Endothelial cell of umbilical vein (primary cell): ENCODE results near the gene EYS. TPM values are rescaled to one million over a fixed set of nuclear protein-coding genes. Genes with fewer than 3 reads are reported as not detected.

Experiments used
- BruUV-seq: library from RNA; stranded (reverse); fragments of 400-500 nt; replicated peaks from 2 replicates; lab custom pipeline; 2021; lab: Mats Ljungman, UMichigan
- CTCF ChIA-PET: fragments of 300-600, 350-600 bp; sonication (Branson Sonifier 250); formaldehyde crosslinking; loops from one replicate; lab custom pipeline; 2021; ENCODE audit warnings: antibody characterized with exemption, inconsistent platforms; lab: Charles Lee
- POLR2A ChIA-PET: fragments of 300-600, 350-600 bp; sonication (Branson Sonifier 250); formaldehyde crosslinking; loops from one replicate; lab custom pipeline; 2021; ENCODE audit warnings: antibody characterized with exemption, inconsistent platforms; lab: Charles Lee
- DNase-seq: peaks from one replicate; pipeline ENCODE4 v3.0.0-alpha.2; 2011; ENCODE audit warnings: low read depth, low spot score
- FAIRE-seq: peaks from 2 replicates; lab custom pipeline; 2011; peaks lifted over from hg19 to GRCh38; lab: Jason Lieb, UNC
- H2AFZ ChIP-seq: 2 replicates; pipeline ENCODE4 v1.6.0; 2012; ENCODE audit warnings: low read depth, low read length, control low read depth, inconsistent platforms
- H3K27ac ChIP-seq: 2 replicates; pipeline ENCODE4 v1.5.1; 2011; ENCODE audit warnings: low read depth, mild to moderate bottlenecking, control low read depth, low read length, moderate library complexity; ENCODE audit not compliant: insufficient read depth
- H3K27me3 ChIP-seq, 2 experiments: 2 replicates each; pipeline versions ENCODE4 v1.6.0 to v1.6.1; 2011; ENCODE audit warnings: low read length in 2 of 2, mixed read lengths in 1 of 2; ENCODE audit not compliant: control insufficient read depth in 2 of 2, insufficient read depth in 2 of 2
- H3K36me3 ChIP-seq, 2 experiments: 2 replicates in 1 of 2; 3 replicates in 1 of 2; pipeline ENCODE4 v1.5.1; 2011; ENCODE audit warnings: low read length in 2 of 2, mild to moderate bottlenecking in 1 of 2, moderate library complexity in 1 of 2; ENCODE audit not compliant: control insufficient read depth in 2 of 2, insufficient read depth in 2 of 2; ENCODE audit errors: extremely low read depth in 1 of 2
- H3K4me1 ChIP-seq: 3 replicates; pipeline ENCODE4 v1.5.1; 2011; ENCODE audit warnings: mild to moderate bottlenecking, low read length; ENCODE audit not compliant: control insufficient read depth, insufficient read depth; ENCODE audit errors: extremely low read depth
- H3K4me2 ChIP-seq: 2 replicates; pipeline ENCODE4 v1.6.1; 2011; ENCODE audit warnings: low read length, control low read depth, mixed read lengths; ENCODE audit not compliant: insufficient read depth
- H3K4me3 ChIP-seq, 3 experiments: fragments of 200-600 bp in 1 of 3; sonication (generic), shearing (Covaris generic) in 1 of 3; replicated peaks in 1 of 3; 2 replicates each; pipeline ENCODE4 v1.5.1; 2011 to 2016; ENCODE audit warnings: control low read depth in 3 of 3, low read length in 3 of 3, mild to moderate bottlenecking in 2 of 3, inconsistent platforms in 1 of 3, low read depth in 1 of 3, moderate library complexity in 1 of 3; ENCODE audit not compliant: insufficient read depth in 1 of 3
- H3K79me2 ChIP-seq: 2 replicates; pipeline ENCODE4 v1.6.0; 2012; ENCODE audit warnings: low read length, inconsistent platforms; ENCODE audit not compliant: control insufficient read depth, insufficient read depth
- H3K9ac ChIP-seq: replicated peaks from 2 replicates; pipeline ENCODE3; 2011; ENCODE audit warnings: low read length, control low read depth; ENCODE audit not compliant: insufficient read depth; ENCODE audit errors: extremely low read depth
- H3K9me1 ChIP-seq: replicated peaks from 3 replicates; pipeline ENCODE4 v1.6.0; 2011; ENCODE audit warnings: mild to moderate bottlenecking, low read length; ENCODE audit not compliant: control insufficient read depth, insufficient read depth; ENCODE audit errors: extremely low read depth
- H3K9me3 ChIP-seq: replicated peaks from 2 replicates; pipeline ENCODE4 v1.5.1; 2012; ENCODE audit warnings: low read length, inconsistent platforms; ENCODE audit not compliant: control insufficient read depth, insufficient read depth
- H4K20me1 ChIP-seq: replicated peaks from 2 replicates; pipeline ENCODE3; 2011; ENCODE audit warnings: mild to moderate bottlenecking, low read length; ENCODE audit not compliant: control insufficient read depth, insufficient read depth; ENCODE audit errors: extremely low read depth
- EZH2 ChIP-seq: IDR thresholded peaks from 2 replicates; pipeline ENCODE4 v1.6.1; 2012; ENCODE audit warnings: borderline replicate concordance, low read depth, mild to moderate bottlenecking, moderate library complexity, low read length, inconsistent platforms; ENCODE audit not compliant: severe bottlenecking
- FOS ChIP-seq: IDR thresholded peaks from 2 replicates; pipeline ENCODE4 v1.6.1; 2011; ENCODE audit warnings: mild to moderate bottlenecking, low read length, moderate library complexity, borderline replicate concordance; ENCODE audit not compliant: insufficient read depth
- GATA2 ChIP-seq: IDR thresholded peaks from 2 replicates; pipeline ENCODE4 v1.7.0; 2011; ENCODE audit warnings: low read depth, mild to moderate bottlenecking, moderate library complexity, mixed read lengths, low read length; ENCODE audit not compliant: insufficient read length, insufficient read depth
- JUN ChIP-seq: IDR thresholded peaks from 2 replicates; pipeline ENCODE4 v1.6.1; 2011; ENCODE audit warnings: borderline replicate concordance, low read depth; ENCODE audit not compliant: insufficient read length, insufficient read depth
- MYC ChIP-seq: IDR thresholded peaks from one replicate; pipeline ENCODE4 v1.6.1; 2011; ENCODE audit warnings: mild to moderate bottlenecking, low read depth, low read length
- POLR2A ChIP-seq: IDR thresholded peaks from 2 replicates; pipeline ENCODE4 v1.6.1; 2012; ENCODE audit warnings: low read depth, mild to moderate bottlenecking, control low read depth, low read length
- POLR2AphosphoS5 ChIP-seq: IDR thresholded peaks from 2 replicates; pipeline ENCODE4 v1.6.1; 2012; ENCODE audit warnings: low read depth, mild to moderate bottlenecking, control low read depth, low read length, moderate library complexity; ENCODE audit not compliant: insufficient read depth
- dilution Hi-C: fragments of 300-500 bp; cut with MboI; formaldehyde crosslinking; loops from one replicate; pipeline ENCODE4 v1.15.0; 2019; ENCODE audit warnings: low sequenced_read_pairs; ENCODE audit not compliant: extremely low pct_ligation_motif_present
- intact Hi-C: fragments of 100-400 bp; cut with micrococcal nuclease; formaldehyde crosslinking; loops from one replicate; pipeline ENCODE4 v1.10.0; 2022
- polyA plus RNA-seq, 4 experiments: library from polyadenylated mRNA; depleted of rRNA in 3 of 4; stranded (reverse) in 3 of 4; unstranded in 1 of 4; fragments of >200 nt; gene quantifications; 2 replicates each; pipeline versions ENCODE4 v1.2.1 to v1.2.3, GENCODE V29; 2011 to 2012; ENCODE audit warnings: missing spikeins in 1 of 4
- total RNA-seq: library from RNA; stranded (reverse); gene quantifications from 2 replicates; pipeline ENCODE4 v1.2.3, GENCODE V29; 2021
- TF ChIP-seq, protein P1 (sequence below): IDR thresholded peaks from 2 replicates; pipeline ENCODE4 v1.6.1; 2011; ENCODE audit not compliant: insufficient read depth, insufficient read length
- TF ChIP-seq, protein P2 (sequence below), 2 donors: IDR thresholded peaks; 1 replicate in 1 of 2; 2 replicates in 1 of 2; pipeline ENCODE4 v1.5.1; 2011; ENCODE audit warnings: low read length in 2 of 2, mild to moderate bottlenecking in 2 of 2, moderate library complexity in 2 of 2, control low read depth in 1 of 2, inconsistent platforms in 1 of 2, low read depth in 1 of 2; ENCODE audit not compliant: insufficient read depth in 1 of 2; ENCODE audit errors: extremely low read depth in 1 of 2

EYS gene
- total and polyA plus RNA-seq, 2 donors (not counting 3 experiments of a cell fraction or from before 2014, with no cell fraction given) = 0.01 to 0.27 TPM

DNA sequence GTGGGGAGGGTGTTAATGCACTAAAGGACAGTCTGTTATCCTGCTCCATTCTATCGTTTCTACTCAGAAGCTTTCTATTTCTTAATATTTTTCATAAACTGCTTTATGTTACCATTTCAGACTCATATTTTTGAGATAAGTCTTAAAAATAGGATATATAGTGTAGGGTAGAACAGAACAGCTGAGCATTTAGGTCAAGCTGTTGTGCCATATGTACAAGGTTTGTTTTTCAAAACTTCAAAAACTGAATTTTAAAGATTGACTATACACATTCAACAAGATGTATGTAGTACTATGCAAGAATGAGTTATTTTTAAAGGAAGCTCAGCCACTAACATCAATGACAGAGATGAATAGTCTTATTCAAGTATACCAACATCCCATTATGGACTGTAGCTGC lies 1634.3 kb downstream of the EYS start:
- DNase-seq (no peak), FAIRE-seq (no peak)
- ChIA-PET CTCF (no interaction called here), POLR2A (no interaction called here)
- Histone ChIP-seq H3K9ac (no peak overlapping the region), H3K9me1 (no peaks in the 10 kb centered on the region), H3K27me3 (no peaks in the 10 kb centered on the region), H4K20me1 (no peaks in the 10 kb centered on the region), H3K4me2 (no peak overlapping the region), H3K9me3 (no peaks in the 10 kb centered on the region), H3K4me1 (no peaks in the 10 kb centered on the region), H3K36me3 (no peaks in the 10 kb centered on the region), H3K4me3 (no peak overlapping the region), H3K27ac (no peak overlapping the region), H2AFZ (no peak overlapping the region), H3K79me2 (no peaks in the 10 kb centered on the region)
- dilution Hi-C loops (no loop called here), intact Hi-C loops (no loop called here)
- TF ChIP-seq MYC = no peak
- no peak for TF ChIP-seq POLR2AphosphoS5
- TF ChIP-seq EZH2 = no peak
- no peak for TF ChIP-seq GATA2
- TF ChIP-seq, protein P1, sequence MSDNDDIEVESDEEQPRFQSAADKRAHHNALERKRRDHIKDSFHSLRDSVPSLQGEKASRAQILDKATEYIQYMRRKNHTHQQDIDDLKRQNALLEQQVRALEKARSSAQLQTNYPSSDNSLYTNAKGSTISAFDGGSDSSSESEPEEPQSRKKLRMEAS = no peak
- TF ChIP-seq POLR2A = no peak
- no peak for TF ChIP-seq JUN
- no peak for TF ChIP-seq FOS
- BruUV-seq = no TSS peak

DNA sequence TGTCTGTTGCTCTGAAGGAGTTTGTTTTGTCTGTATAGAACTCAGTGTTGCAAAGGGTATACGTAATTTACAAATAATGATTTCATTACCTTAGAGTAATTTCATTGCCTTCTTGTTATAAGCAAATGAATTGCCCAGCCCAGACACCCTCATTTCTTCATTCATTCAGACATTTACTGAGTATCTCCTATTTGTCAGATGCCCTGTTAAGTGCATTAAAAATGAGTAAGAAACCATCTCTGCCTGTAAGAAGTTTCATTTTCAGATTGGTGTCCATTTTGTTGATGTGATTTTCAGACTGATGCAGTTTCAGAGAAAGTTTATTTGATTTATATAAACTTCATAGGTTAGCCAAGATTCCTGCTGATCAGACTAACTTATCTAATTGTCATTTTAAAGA lies 1642.1 kb downstream of the EYS start:
- Histone ChIP-seq H3K9me3 (no peaks in the 10 kb centered on the region), H3K4me3 (no peak overlapping the region), H3K27me3 (no peaks in the 10 kb centered on the region), H4K20me1 (no peaks in the 10 kb centered on the region), H3K36me3 (no peaks in the 10 kb centered on the region), H3K9ac (no peak overlapping the region), H2AFZ (no peak overlapping the region), H3K4me1 (no peaks in the 10 kb centered on the region), H3K27ac (no peak overlapping the region), H3K4me2 (no peak overlapping the region), H3K9me1 (no peaks in the 10 kb centered on the region), H3K79me2 (no peaks in the 10 kb centered on the region)
- BruUV-seq = no TSS peak
- CTCF ChIA-PET = no interaction called here
- FAIRE-seq = no peak
- no peak for DNase-seq
- no peak for TF ChIP-seq EZH2
- TF ChIP-seq, protein P2, sequence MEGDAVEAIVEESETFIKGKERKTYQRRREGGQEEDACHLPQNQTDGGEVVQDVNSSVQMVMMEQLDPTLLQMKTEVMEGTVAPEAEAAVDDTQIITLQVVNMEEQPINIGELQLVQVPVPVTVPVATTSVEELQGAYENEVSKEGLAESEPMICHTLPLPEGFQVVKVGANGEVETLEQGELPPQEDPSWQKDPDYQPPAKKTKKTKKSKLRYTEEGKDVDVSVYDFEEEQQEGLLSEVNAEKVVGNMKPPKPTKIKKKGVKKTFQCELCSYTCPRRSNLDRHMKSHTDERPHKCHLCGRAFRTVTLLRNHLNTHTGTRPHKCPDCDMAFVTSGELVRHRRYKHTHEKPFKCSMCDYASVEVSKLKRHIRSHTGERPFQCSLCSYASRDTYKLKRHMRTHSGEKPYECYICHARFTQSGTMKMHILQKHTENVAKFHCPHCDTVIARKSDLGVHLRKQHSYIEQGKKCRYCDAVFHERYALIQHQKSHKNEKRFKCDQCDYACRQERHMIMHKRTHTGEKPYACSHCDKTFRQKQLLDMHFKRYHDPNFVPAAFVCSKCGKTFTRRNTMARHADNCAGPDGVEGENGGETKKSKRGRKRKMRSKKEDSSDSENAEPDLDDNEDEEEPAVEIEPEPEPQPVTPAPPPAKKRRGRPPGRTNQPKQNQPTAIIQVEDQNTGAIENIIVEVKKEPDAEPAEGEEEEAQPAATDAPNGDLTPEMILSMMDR (IDR thresholded peaks at IDR 0.05; ENCODE audit: extremely low read depth in 1 of 2, insufficient read depth in 1 of 2, low read depth in 1 of 2, low read length in 2 of 2) = no peak
- TF ChIP-seq POLR2AphosphoS5 = no peak
- no peak for TF ChIP-seq GATA2
- TF ChIP-seq MYC = no peak
- TF ChIP-seq, protein P1 = no peak
- intact Hi-C loops (no loop called here), dilution Hi-C loops (no loop called here)
- POLR2A ChIA-PET = no interaction called here
